MCF 10A (cell line): ENCODE results near the gene ADAMTS4. TPM values are rescaled to one million over a fixed set of nuclear protein-coding genes. Genes with fewer than 3 reads are reported as not detected.

ENCODE experiments used
- BruUV-seq: library from RNA; stranded (reverse); fragments of 400-500 nt; replicated peaks from 2 replicates; lab custom pipeline; 2021; lab: Mats Ljungman, UMichigan
- CTCF ChIA-PET: fragments of 300-600 bp; sonication (Branson Sonifier 250); formaldehyde crosslinking; extraction: SDS; loops from one replicate; lab custom pipeline; 2021; ENCODE audit warnings: antibody characterized with exemption, inconsistent platforms; lab: Yijun Ruan, JAX
- POLR2A ChIA-PET: fragments of 300-600, 350-650 bp; sonication (Branson Sonifier 250); formaldehyde crosslinking; extraction: SDS; loops from one replicate; lab custom pipeline; 2020; ENCODE audit warnings: antibody characterized with exemption, inconsistent platforms; lab: Yijun Ruan, JAX
- DNase-seq: peaks from one replicate; pipeline ENCODE4 v3.0.0-alpha.2; 2018; ENCODE audit not compliant: unreplicated experiment
- H3K27ac Mint-ChIP-seq: one replicate; pipeline ENCODE4 v1.8.0; 2022; ENCODE audit warnings: mild to moderate bottlenecking, low read depth, mixed read lengths; ENCODE audit not compliant: unreplicated experiment
- H3K27me3 Mint-ChIP-seq: one replicate; pipeline ENCODE4 v1.8.0; 2022; ENCODE audit warnings: mixed read lengths; ENCODE audit not compliant: insufficient read depth, unreplicated experiment
- H3K36me3 Mint-ChIP-seq: one replicate; pipeline ENCODE4 v1.8.0; 2022; ENCODE audit warnings: mild to moderate bottlenecking, moderate library complexity, mixed read lengths; ENCODE audit not compliant: insufficient read depth, unreplicated experiment
- H3K4me1 Mint-ChIP-seq: one replicate; pipeline ENCODE4 v1.8.0; 2022; ENCODE audit warnings: mixed read lengths; ENCODE audit not compliant: insufficient read depth, unreplicated experiment
- H3K4me3 Mint-ChIP-seq: one replicate; pipeline ENCODE4 v1.8.0; 2022; ENCODE audit warnings: mild to moderate bottlenecking, moderate library complexity, mixed read lengths; ENCODE audit not compliant: unreplicated experiment
- H3K9me3 Mint-ChIP-seq: one replicate; pipeline ENCODE4 v1.8.0; 2022; ENCODE audit warnings: mixed read lengths; ENCODE audit not compliant: unreplicated experiment
- CTCF ChIP-seq: fragments of 200-600 bp; IDR thresholded peaks from one replicate; pipeline ENCODE4 v1.8.0; 2022; ENCODE audit warnings: antibody characterized with exemption, mild to moderate bottlenecking; ENCODE audit not compliant: unreplicated experiment
- intact Hi-C: fragments of 100-400 bp; cut with micrococcal nuclease; formaldehyde crosslinking; loops from 2 replicates; pipeline ENCODE4 v1.14.1; 2022
- total RNA-seq: library from RNA; stranded (reverse); gene quantifications from 2 replicates; pipeline ENCODE4 v1.2.3, GENCODE V29; 2022

The ADAMTS4 gene
- total RNA-seq, 1 experiment from 2014 or later = not detected

GRCh38 chr1:161157867-161158266, 41.0 kb downstream of the ADAMTS4 start:
- Mint-ChIP-seq H3K27me3 (no peaks in the 10 kb centered on the region), H3K27ac (no peak overlapping the region), H3K36me3 (peaks cover 38% of the 10 kb centered on the region), H3K4me3 (no peak overlapping the region), H3K4me1 (peaks cover 40% of the 10 kb centered on the region), H3K9me3 (no peaks in the 10 kb centered on the region)
- BruUV-seq = no TSS peak
- no peak for DNase-seq
- intact Hi-C loops = no loop called here
- ChIA-PET CTCF (interaction anchor here (0.6 to 2.4 kb wide), 16 partner anchors 8 to 164 kb away, joined by 3 to 26 read pairs (median 3); partner anchors contain the start of genes DEDD, NIT1, PFDN2 and PPOX), POLR2A (interaction anchor here (0.5 to 3.5 kb wide), 12 partner anchors 9 to 382 kb away, joined by 3 to 23 read pairs (median 7); partner anchors contain the start of genes B4GALT3, DEDD, F11R and NDUFS2)
- no peak for TF ChIP-seq CTCF

- Mint-ChIP-seq H3K4me1 (peaks cover 18% of the 10 kb centered on the region), H3K27ac (peak within 1 kb of the TSS; percentile 100), H3K27me3 (no peaks in the 10 kb centered on the region), H3K36me3 (peaks cover 24% of the 10 kb centered on the region), H3K9me3 (no peaks in the 10 kb centered on the region), H3K4me3 (peak within 1 kb of the TSS; percentile 92)
- intact Hi-C loops = no loop called here
- ChIA-PET POLR2A (interaction anchor here (0.6 to 9.6 kb wide), 20 partner anchors 8 to 648 kb away, joined by 3 to 210 read pairs (median 6); partner anchors contain the start of genes B4GALT3, DEDD, F11R and NDUFS2), CTCF (interaction anchor here (0.6 to 2.2 kb wide), 6 partner anchors 12 to 1053 kb away, joined by 3 to 5 read pairs (median 3); partner anchors contain the start of genes PFDN2 and PPOX)
- peak; percentile 94 for DNase-seq
- TF ChIP-seq CTCF = no peak
- BruUV-seq = TSS peak; percentile 96
Measured at GRCh38 chr1:161153682-161154337, 45.0 kb downstream of the ADAMTS4 start, which contains the start of gene UFC1. TSS of gene UFC1 (plus strand) at chr1:161153978. CDS start at chr1:161153998, 20 bp downstream.

GRCh38 chr1:161153176-161153575, 45.7 kb downstream of the ADAMTS4 start:
- ChIA-PET POLR2A (interaction anchor here (0.6 to 9.6 kb wide), 20 partner anchors 9 to 648 kb away, joined by 3 to 210 read pairs (median 6); partner anchors contain the start of genes B4GALT3, DEDD, F11R and NDUFS2), CTCF (interaction anchor here (0.6 to 2.2 kb wide), 4 partner anchors 13 to 65 kb away, joined by 3 to 5 read pairs (median 4); partner anchors contain the start of gene PPOX)
- intact Hi-C loops = no loop called here
- peaks cover 12% of the 10 kb centered on the region for H3K4me1 Mint-ChIP-seq
- H3K36me3 Mint-ChIP-seq = peaks cover 19% of the 10 kb centered on the region
- no peaks in the 10 kb centered on the region for H3K9me3 Mint-ChIP-seq
- H3K4me3 Mint-ChIP-seq = peak overlapping the region; percentile 92
- no peak for DNase-seq
- BruUV-seq = no TSS peak
- no peaks in the 10 kb centered on the region for H3K27me3 Mint-ChIP-seq
- TF ChIP-seq CTCF = no peak
- H3K27ac Mint-ChIP-seq = peak overlapping the region; percentile 100

GRCh38 chr1:161145832-161146231, 53.0 kb downstream of the ADAMTS4 start:
- Mint-ChIP-seq H3K27ac (no peak overlapping the region), H3K4me1 (no peaks in the 10 kb centered on the region), H3K4me3 (no peak overlapping the region), H3K27me3 (no peaks in the 10 kb centered on the region), H3K9me3 (no peaks in the 10 kb centered on the region), H3K36me3 (peaks cover 6% of the 10 kb centered on the region)
- TF ChIP-seq CTCF = no peak
- no peak for DNase-seq
- intact Hi-C loops = no loop called here
- BruUV-seq = no TSS peak
- CTCF ChIA-PET = interaction anchor here (0.6 kb wide), 1 partner anchor 658 kb away, joined by 3 read pairs; no protein-coding TSS in a partner anchor
- POLR2A ChIA-PET = interaction anchor here (1.4 kb wide), 1 partner anchor 13 kb away, joined by 7 read pairs; the partner anchor contains the start of gene DEDD
